Endothelial cell of umbilical vein (primary cell): Measurements from ENCODE around the gene CXXC5. TPM values are rescaled to one million over a fixed set of nuclear protein-coding genes. Genes with fewer than 3 reads are reported as not detected.

Source experiments
- BruUV-seq: library from RNA; stranded (reverse); fragments of 400-500 nt; replicated peaks from 2 replicates; lab custom pipeline; 2021; lab: Mats Ljungman, UMichigan
- CTCF ChIA-PET: fragments of 300-600, 350-600 bp; sonication (Branson Sonifier 250); formaldehyde crosslinking; loops from one replicate; lab custom pipeline; 2021; ENCODE audit warnings: antibody characterized with exemption, inconsistent platforms; lab: Charles Lee
- POLR2A ChIA-PET: fragments of 300-600, 350-600 bp; sonication (Branson Sonifier 250); formaldehyde crosslinking; loops from one replicate; lab custom pipeline; 2021; ENCODE audit warnings: antibody characterized with exemption, inconsistent platforms; lab: Charles Lee
- DNase-seq: peaks from one replicate; pipeline ENCODE4 v3.0.0-alpha.2; 2011; ENCODE audit warnings: low read depth, low spot score
- FAIRE-seq: peaks from 2 replicates; lab custom pipeline; 2011; peaks lifted over from hg19 to GRCh38; lab: Jason Lieb, UNC
- H2AFZ ChIP-seq: 2 replicates; pipeline ENCODE4 v1.6.0; 2012; ENCODE audit warnings: low read depth, low read length, control low read depth, inconsistent platforms
- H3K27ac ChIP-seq: 2 replicates; pipeline ENCODE4 v1.5.1; 2011; ENCODE audit warnings: low read depth, mild to moderate bottlenecking, control low read depth, low read length, moderate library complexity; ENCODE audit not compliant: insufficient read depth
- H3K27me3 ChIP-seq, 2 experiments: 2 replicates each; pipeline versions ENCODE4 v1.6.0 to v1.6.1; 2011; ENCODE audit warnings: low read length in 2 of 2, mixed read lengths in 1 of 2; ENCODE audit not compliant: control insufficient read depth in 2 of 2, insufficient read depth in 2 of 2
- H3K36me3 ChIP-seq, 2 experiments: 2 replicates in 1 of 2; 3 replicates in 1 of 2; pipeline ENCODE4 v1.5.1; 2011; ENCODE audit warnings: low read length in 2 of 2, mild to moderate bottlenecking in 1 of 2, moderate library complexity in 1 of 2; ENCODE audit not compliant: control insufficient read depth in 2 of 2, insufficient read depth in 2 of 2; ENCODE audit errors: extremely low read depth in 1 of 2
- H3K4me1 ChIP-seq: 3 replicates; pipeline ENCODE4 v1.5.1; 2011; ENCODE audit warnings: mild to moderate bottlenecking, low read length; ENCODE audit not compliant: control insufficient read depth, insufficient read depth; ENCODE audit errors: extremely low read depth
- H3K4me2 ChIP-seq: 2 replicates; pipeline ENCODE4 v1.6.1; 2011; ENCODE audit warnings: low read length, control low read depth, mixed read lengths; ENCODE audit not compliant: insufficient read depth
- H3K4me3 ChIP-seq, 3 experiments: fragments of 200-600 bp in 1 of 3; sonication (generic), shearing (Covaris generic) in 1 of 3; replicated peaks in 1 of 3; 2 replicates each; pipeline ENCODE4 v1.5.1; 2011 to 2016; ENCODE audit warnings: control low read depth in 3 of 3, low read length in 3 of 3, mild to moderate bottlenecking in 2 of 3, inconsistent platforms in 1 of 3, low read depth in 1 of 3, moderate library complexity in 1 of 3; ENCODE audit not compliant: insufficient read depth in 1 of 3
- H3K79me2 ChIP-seq: 2 replicates; pipeline ENCODE4 v1.6.0; 2012; ENCODE audit warnings: low read length, inconsistent platforms; ENCODE audit not compliant: control insufficient read depth, insufficient read depth
- H3K9ac ChIP-seq: replicated peaks from 2 replicates; pipeline ENCODE3; 2011; ENCODE audit warnings: low read length, control low read depth; ENCODE audit not compliant: insufficient read depth; ENCODE audit errors: extremely low read depth
- H3K9me1 ChIP-seq: replicated peaks from 3 replicates; pipeline ENCODE4 v1.6.0; 2011; ENCODE audit warnings: mild to moderate bottlenecking, low read length; ENCODE audit not compliant: control insufficient read depth, insufficient read depth; ENCODE audit errors: extremely low read depth
- H3K9me3 ChIP-seq: replicated peaks from 2 replicates; pipeline ENCODE4 v1.5.1; 2012; ENCODE audit warnings: low read length, inconsistent platforms; ENCODE audit not compliant: control insufficient read depth, insufficient read depth
- H4K20me1 ChIP-seq: replicated peaks from 2 replicates; pipeline ENCODE3; 2011; ENCODE audit warnings: mild to moderate bottlenecking, low read length; ENCODE audit not compliant: control insufficient read depth, insufficient read depth; ENCODE audit errors: extremely low read depth
- CTCF ChIP-seq, 2 donors: IDR thresholded peaks; 1 replicate in 1 of 2; 2 replicates in 1 of 2; pipeline ENCODE4 v1.5.1; 2011; ENCODE audit warnings: low read length in 2 of 2, mild to moderate bottlenecking in 2 of 2, moderate library complexity in 2 of 2, control low read depth in 1 of 2, inconsistent platforms in 1 of 2, low read depth in 1 of 2; ENCODE audit not compliant: insufficient read depth in 1 of 2; ENCODE audit errors: extremely low read depth in 1 of 2
- EZH2 ChIP-seq: IDR thresholded peaks from 2 replicates; pipeline ENCODE4 v1.6.1; 2012; ENCODE audit warnings: borderline replicate concordance, low read depth, mild to moderate bottlenecking, moderate library complexity, low read length, inconsistent platforms; ENCODE audit not compliant: severe bottlenecking
- FOS ChIP-seq: IDR thresholded peaks from 2 replicates; pipeline ENCODE4 v1.6.1; 2011; ENCODE audit warnings: mild to moderate bottlenecking, low read length, moderate library complexity, borderline replicate concordance; ENCODE audit not compliant: insufficient read depth
- GATA2 ChIP-seq: IDR thresholded peaks from 2 replicates; pipeline ENCODE4 v1.7.0; 2011; ENCODE audit warnings: low read depth, mild to moderate bottlenecking, moderate library complexity, mixed read lengths, low read length; ENCODE audit not compliant: insufficient read length, insufficient read depth
- JUN ChIP-seq: IDR thresholded peaks from 2 replicates; pipeline ENCODE4 v1.6.1; 2011; ENCODE audit warnings: borderline replicate concordance, low read depth; ENCODE audit not compliant: insufficient read length, insufficient read depth
- MYC ChIP-seq: IDR thresholded peaks from one replicate; pipeline ENCODE4 v1.6.1; 2011; ENCODE audit warnings: mild to moderate bottlenecking, low read depth, low read length
- POLR2A ChIP-seq: IDR thresholded peaks from 2 replicates; pipeline ENCODE4 v1.6.1; 2012; ENCODE audit warnings: low read depth, mild to moderate bottlenecking, control low read depth, low read length
- POLR2AphosphoS5 ChIP-seq: IDR thresholded peaks from 2 replicates; pipeline ENCODE4 v1.6.1; 2012; ENCODE audit warnings: low read depth, mild to moderate bottlenecking, control low read depth, low read length, moderate library complexity; ENCODE audit not compliant: insufficient read depth
- dilution Hi-C: fragments of 300-500 bp; cut with MboI; formaldehyde crosslinking; loops from one replicate; pipeline ENCODE4 v1.15.0; 2019; ENCODE audit warnings: low sequenced_read_pairs; ENCODE audit not compliant: extremely low pct_ligation_motif_present
- intact Hi-C: fragments of 100-400 bp; cut with micrococcal nuclease; formaldehyde crosslinking; loops from one replicate; pipeline ENCODE4 v1.10.0; 2022
- polyA plus RNA-seq, 4 experiments: library from polyadenylated mRNA; depleted of rRNA in 3 of 4; stranded (reverse) in 3 of 4; unstranded in 1 of 4; fragments of >200 nt; gene quantifications; 2 replicates each; pipeline versions ENCODE4 v1.2.1 to v1.2.3, GENCODE V29; 2011 to 2012; ENCODE audit warnings: missing spikeins in 1 of 4
- total RNA-seq: library from RNA; stranded (reverse); gene quantifications from 2 replicates; pipeline ENCODE4 v1.2.3, GENCODE V29; 2021
- TF ChIP-seq, protein P1 (sequence below): IDR thresholded peaks from 2 replicates; pipeline ENCODE4 v1.6.1; 2011; ENCODE audit not compliant: insufficient read depth, insufficient read length

The CXXC5 gene
- total and polyA plus RNA-seq, 2 donors (not counting 3 experiments of a cell fraction or from before 2014, with no cell fraction given): 2.7 to 5.5 TPM

- CTCF ChIA-PET: interaction anchor here (1.0 to 2.3 kb wide), 3 partner anchors 38 to 80 kb away, joined by 3 to 12 read pairs (median 12); partner anchors contain the start of gene CXXC5
- Histone ChIP-seq H3K9me3 (no peaks in the 10 kb centered on the region), H3K27ac (no peak overlapping the region), H2AFZ (no peak overlapping the region), H3K4me3 (no peak overlapping the region), H4K20me1 (no peaks in the 10 kb centered on the region), H3K9ac (no peak overlapping the region), H3K4me1 (no peaks in the 10 kb centered on the region), H3K27me3 (no peaks in the 10 kb centered on the region), H3K9me1 (no peaks in the 10 kb centered on the region), H3K79me2 (no peaks in the 10 kb centered on the region), H3K4me2 (no peak overlapping the region), H3K36me3 (peaks cover 0 to 2% of the 10 kb centered on the region in 2 experiments)
- intact Hi-C loops: no loop called here
- DNase-seq (no peak), FAIRE-seq (no peak)
- TF ChIP-seq EZH2 (no peak), JUN (no peak), MYC (no peak), CTCF (IDR thresholded peaks at IDR 0.05; ENCODE audit: extremely low read depth in 1 of 2, insufficient read depth in 1 of 2, low read depth in 1 of 2, low read length in 2 of 2) (no peak), POLR2AphosphoS5 (no peak), FOS (no peak), GATA2 (no peak), POLR2A (no peak)
- TF ChIP-seq, protein P1, sequence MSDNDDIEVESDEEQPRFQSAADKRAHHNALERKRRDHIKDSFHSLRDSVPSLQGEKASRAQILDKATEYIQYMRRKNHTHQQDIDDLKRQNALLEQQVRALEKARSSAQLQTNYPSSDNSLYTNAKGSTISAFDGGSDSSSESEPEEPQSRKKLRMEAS: no peak
- POLR2A ChIA-PET: no interaction called here
- dilution Hi-C loops: no loop called here
- no TSS peak for BruUV-seq
Measured at GRCh38 chr5:139685886-139686285, 37.7 kb downstream of the CXXC5 start.
